IPS-20b (cell line): Measurements from ENCODE around the gene FZD7.

Experiments used
- H3K27ac ChIP-seq: one replicate; pipeline ENCODE4 v1.5.1; 2013; ENCODE audit warnings: low read length
- H3K27me3 ChIP-seq: 2 replicates; pipeline ENCODE4 v1.6.1; 2013; ENCODE audit warnings: mild to moderate bottlenecking, low read length, inconsistent platforms; ENCODE audit not compliant: insufficient read depth
- H3K36me3 ChIP-seq: 2 replicates; pipeline ENCODE4 v1.6.1; 2013; ENCODE audit warnings: low read depth, mild to moderate bottlenecking, inconsistent platforms, low read length, moderate library complexity; ENCODE audit not compliant: insufficient read depth
- H3K4me1 ChIP-seq: 2 replicates; pipeline ENCODE4 v1.6.1; 2013; ENCODE audit warnings: mild to moderate bottlenecking, control low read depth, inconsistent platforms, low read length, moderate library complexity; ENCODE audit not compliant: insufficient read depth
- H3K4me3 ChIP-seq: 2 replicates; pipeline ENCODE4 v1.5.1; 2013; ENCODE audit warnings: mild to moderate bottlenecking, low read length, inconsistent platforms
- H3K9ac ChIP-seq: 2 replicates; pipeline ENCODE4 v1.6.1; 2013; ENCODE audit warnings: low read depth, mild to moderate bottlenecking, inconsistent platforms, low read length, moderate library complexity
- H3K9me3 ChIP-seq: 2 replicates; pipeline ENCODE4 v1.6.1; 2013; ENCODE audit warnings: mild to moderate bottlenecking, low read depth, low read length, inconsistent platforms; ENCODE audit not compliant: insufficient read depth

Gene FZD7

DNA sequence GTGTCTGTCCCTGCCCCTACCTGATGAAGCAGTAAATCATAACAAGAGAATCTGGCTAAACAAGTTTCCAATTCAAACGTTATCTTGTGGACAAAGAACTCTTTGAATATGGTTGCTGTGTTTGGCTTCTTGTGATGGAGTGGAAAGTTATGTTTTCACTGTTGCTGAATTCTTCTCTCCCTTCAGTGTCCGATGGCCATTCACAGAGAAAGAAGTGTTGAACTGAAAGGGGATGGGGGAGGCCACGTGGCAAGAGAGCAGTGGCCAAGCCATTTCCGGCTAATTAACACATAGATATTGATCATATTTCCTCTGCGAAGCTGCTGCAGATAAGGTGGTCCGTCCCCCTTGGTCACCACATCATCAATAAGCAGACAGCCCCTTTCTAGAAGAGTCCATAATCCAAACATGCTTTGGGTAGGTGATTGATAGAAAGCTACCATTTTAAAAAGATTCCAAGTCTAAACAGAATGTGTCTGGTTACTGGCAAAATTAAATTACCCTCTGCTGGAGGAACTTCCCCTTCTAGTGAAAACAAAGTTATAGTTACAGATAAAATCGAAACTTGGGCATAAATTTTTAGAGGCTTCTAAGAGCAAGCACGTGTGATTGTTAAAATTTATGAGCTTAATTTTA is 36.9 kb upstream of the FZD7 start:
- H3K4me3 ChIP-seq = peak overlapping the region; percentile 25; the same call in 1 of the 2 replicates
- H3K36me3 ChIP-seq = no peaks in the 10 kb centered on the region
- H3K4me1 ChIP-seq = peaks cover 28% of the 10 kb centered on the region
- no peaks in the 10 kb centered on the region for H3K9me3 ChIP-seq
- H3K9ac ChIP-seq = peak overlapping the region; percentile 9; the same call in 1 of the 2 replicates
- no peaks in the 10 kb centered on the region for H3K27me3 ChIP-seq
- H3K27ac ChIP-seq = no peak overlapping the region

DNA sequence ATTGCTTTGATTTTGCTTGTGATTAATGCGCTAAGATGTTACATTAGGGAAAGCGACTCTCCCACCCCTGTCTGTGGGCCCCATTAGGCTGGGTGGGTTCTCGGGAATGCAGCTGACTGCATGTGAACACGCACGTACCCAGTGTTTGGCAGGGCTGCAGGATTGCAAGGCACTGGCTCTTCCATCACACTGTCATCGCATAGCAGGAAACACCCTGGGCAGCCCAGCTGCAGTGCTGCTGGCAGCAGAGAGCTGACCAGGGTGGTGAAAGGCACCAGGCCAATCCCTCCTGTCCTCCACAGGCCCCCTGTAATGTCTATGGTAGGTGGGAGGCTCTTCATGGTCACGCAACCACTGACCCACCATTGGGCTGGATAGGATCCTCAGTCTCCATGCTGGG is 34.4 kb upstream of the FZD7 start:
- H3K27me3 ChIP-seq = no peaks in the 10 kb centered on the region
- no peak overlapping the region for H3K9ac ChIP-seq
- no peak overlapping the region for H3K4me3 ChIP-seq
- H3K27ac ChIP-seq = no peak overlapping the region
- no peaks in the 10 kb centered on the region for H3K9me3 ChIP-seq
- no peaks in the 10 kb centered on the region for H3K36me3 ChIP-seq
- peaks cover 21% of the 10 kb centered on the region for H3K4me1 ChIP-seq

- Histone ChIP-seq H3K9me3 (no peaks in the 10 kb centered on the region), H3K27me3 (no peaks in the 10 kb centered on the region), H3K27ac (no peak overlapping the region), H3K4me3 (no peak overlapping the region), H3K36me3 (no peaks in the 10 kb centered on the region), H3K4me1 (peaks cover 6% of the 10 kb centered on the region), H3K9ac (no peak overlapping the region)
Measured at GRCh38 chr2:202001826-202002225, 31.8 kb upstream of the FZD7 start.

- Histone ChIP-seq H3K9ac (no peak overlapping the region), H3K27me3 (no peaks in the 10 kb centered on the region), H3K9me3 (no peaks in the 10 kb centered on the region), H3K4me1 (peaks cover 2% of the 10 kb centered on the region; the same call in 1 of the 2 replicates), H3K27ac (no peak overlapping the region), H3K4me3 (no peak overlapping the region), H3K36me3 (no peaks in the 10 kb centered on the region)
Measured at GRCh38 chr2:202002381-202002780, 31.3 kb upstream of the FZD7 start.

- H3K27ac ChIP-seq = no peak overlapping the region
- peaks cover 2% of the 10 kb centered on the region; the same call in 1 of the 2 replicates for H3K4me1 ChIP-seq
- no peaks in the 10 kb centered on the region for H3K9me3 ChIP-seq
- no peak overlapping the region for H3K4me3 ChIP-seq
- no peak overlapping the region for H3K9ac ChIP-seq
- no peaks in the 10 kb centered on the region for H3K27me3 ChIP-seq
- H3K36me3 ChIP-seq = no peaks in the 10 kb centered on the region
Measured at GRCh38 chr2:202005272-202005887, 28.3 kb upstream of the FZD7 start.

DNA sequence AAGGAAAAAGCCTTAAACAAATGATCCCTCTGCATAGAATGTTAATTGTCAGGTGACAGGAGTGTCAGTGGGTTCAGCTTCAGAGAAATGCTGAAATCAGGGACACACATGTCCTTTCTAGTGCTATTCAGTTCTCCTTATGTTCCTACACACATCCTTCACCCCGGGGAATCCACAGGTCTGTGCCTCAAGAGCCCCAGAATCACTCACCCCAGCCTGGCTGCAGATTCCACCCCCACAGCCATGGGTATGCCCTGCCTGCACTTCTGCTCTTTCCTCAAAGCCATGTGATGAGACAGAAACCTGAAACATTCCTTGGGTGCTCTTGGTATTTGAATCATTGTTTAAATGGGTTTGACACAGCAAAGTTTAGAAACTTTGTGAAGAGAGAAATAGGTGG is 27.4 kb upstream of the FZD7 start:
- Histone ChIP-seq H3K9me3 (no peaks in the 10 kb centered on the region), H3K27me3 (no peaks in the 10 kb centered on the region), H3K36me3 (no peaks in the 10 kb centered on the region), H3K4me1 (peaks cover 2% of the 10 kb centered on the region; the same call in 1 of the 2 replicates), H3K4me3 (no peak overlapping the region), H3K9ac (no peak overlapping the region), H3K27ac (no peak overlapping the region)

GRCh38 chr2:202007015-202007982 is 26.4 kb upstream of the FZD7 start:
- H3K36me3 ChIP-seq = no peaks in the 10 kb centered on the region

GRCh38 chr2:202007983-202008354 is 25.7 kb upstream of the FZD7 start:
- Histone ChIP-seq H3K9ac (no peak overlapping the region), H3K36me3 (no peaks in the 10 kb centered on the region), H3K4me3 (no peak overlapping the region), H3K4me1 (peaks cover 2% of the 10 kb centered on the region; the same call in 1 of the 2 replicates), H3K27ac (no peak overlapping the region), H3K9me3 (no peaks in the 10 kb centered on the region), H3K27me3 (no peaks in the 10 kb centered on the region)

More at GRCh38 chr2:202007015-202007982, 26.4 kb upstream of the FZD7 start:
- no peak overlapping the region for H3K4me3 ChIP-seq
- peaks cover 2% of the 10 kb centered on the region; the same call in 1 of the 2 replicates for H3K4me1 ChIP-seq
- H3K9ac ChIP-seq = no peak overlapping the region
- no peaks in the 10 kb centered on the region for H3K9me3 ChIP-seq
- H3K27ac ChIP-seq = no peak overlapping the region
- H3K27me3 ChIP-seq = no peaks in the 10 kb centered on the region

GRCh38 chr2:202009019-202009481 is 24.6 kb upstream of the FZD7 start:
- no peak overlapping the region for H3K9ac ChIP-seq
- H3K36me3 ChIP-seq = no peaks in the 10 kb centered on the region
- no peaks in the 10 kb centered on the region for H3K9me3 ChIP-seq
- H3K4me1 ChIP-seq = peaks cover 2% of the 10 kb centered on the region; the same call in 1 of the 2 replicates
- H3K27ac ChIP-seq = no peak overlapping the region
- no peaks in the 10 kb centered on the region for H3K27me3 ChIP-seq
- no peak overlapping the region for H3K4me3 ChIP-seq

- Histone ChIP-seq H3K27ac (no peak overlapping the region), H3K9ac (no peak overlapping the region), H3K9me3 (no peaks in the 10 kb centered on the region), H3K4me3 (no peak overlapping the region), H3K27me3 (no peaks in the 10 kb centered on the region), H3K4me1 (peaks cover 3% of the 10 kb centered on the region), H3K36me3 (no peaks in the 10 kb centered on the region)
Measured at GRCh38 chr2:202009581-202009980, 24.1 kb upstream of the FZD7 start.

DNA sequence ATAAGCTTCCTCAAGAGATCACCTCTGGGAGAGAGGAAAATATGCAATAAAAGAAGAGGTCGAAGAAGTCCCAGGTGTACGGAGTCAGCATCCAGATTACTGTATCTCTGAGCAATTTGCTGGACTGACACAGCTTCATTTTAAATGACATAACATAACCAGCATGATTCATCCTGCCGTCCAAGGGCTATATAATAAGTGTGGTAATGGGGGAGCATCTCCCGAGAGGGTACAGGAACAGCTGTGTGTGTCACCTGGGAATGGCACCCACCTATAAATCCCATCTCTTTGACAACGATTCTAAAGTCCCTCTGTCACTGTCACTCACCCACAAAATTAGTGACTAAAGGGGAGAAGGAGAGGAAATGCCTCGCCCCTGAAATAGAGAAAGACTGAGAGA is 19.3 kb upstream of the FZD7 start:
- H3K4me3 ChIP-seq = no peak overlapping the region
- H3K9me3 ChIP-seq = no peaks in the 10 kb centered on the region
- no peak overlapping the region for H3K27ac ChIP-seq
- H3K4me1 ChIP-seq = peaks cover 7% of the 10 kb centered on the region; the same call in 1 of the 2 replicates
- no peaks in the 10 kb centered on the region for H3K27me3 ChIP-seq
- no peak overlapping the region for H3K9ac ChIP-seq
- no peaks in the 10 kb centered on the region for H3K36me3 ChIP-seq
